HG03378 (cell line): ENCODE results near the gene RNF112.

ENCODE experiments used
- ATAC-seq: cut with Tn5 transposase; IDR thresholded peaks from one replicate; pipeline ENCODE4 v1.9.1; 2021; ENCODE audit warnings: mild to moderate bottlenecking, moderate library complexity; ENCODE audit not compliant: unreplicated experiment

Gene RNF112

GRCh38 chr17:19387921-19388521, 23.0 kb upstream of the RNF112 start:
- ATAC-seq: no peak

- ATAC-seq: no peak
These were observed 21.9 kb upstream of the RNF112 start for GRCh38 chr17:19388791-19389785.

GRCh38 chr17:19390951-19391350, 20.1 kb upstream of the RNF112 start:
- ATAC-seq: no peak

GRCh38 chr17:19391432-19391831, 19.6 kb upstream of the RNF112 start:
- no peak for ATAC-seq

- no peak for ATAC-seq
These were observed 18.7 kb upstream of the RNF112 start for GRCh38 chr17:19392303-19392702.

GRCh38 chr17:19397556-19398041, 13.4 kb upstream of the RNF112 start:
- ATAC-seq: no peak

GRCh38 chr17:19398301-19399181, 12.5 kb upstream of the RNF112 start:
- ATAC-seq: no peak

- no peak for ATAC-seq
These were observed 11.1 kb upstream of the RNF112 start for GRCh38 chr17:19399750-19400450.

- no peak for ATAC-seq
These were observed 9.6 kb upstream of the RNF112 start for GRCh38 chr17:19401321-19402010.

GRCh38 chr17:19402171-19402570, 8.9 kb upstream of the RNF112 start:
- ATAC-seq: no peak

GRCh38 chr17:19403021-19403420, 8.0 kb upstream of the RNF112 start:
- ATAC-seq: no peak

GRCh38 chr17:19404264-19404663, 6.8 kb upstream of the RNF112 start:
- no peak for ATAC-seq

GRCh38 chr17:19405114-19405513, 5.9 kb upstream of the RNF112 start:
- no peak for ATAC-seq

- no peak for ATAC-seq
These were observed 3.3 kb upstream of the RNF112 start for GRCh38 chr17:19407601-19408345.

GRCh38 chr17:19408346-19408710, 2.7 kb upstream of the RNF112 start:
- ATAC-seq: no peak

GRCh38 chr17:19409066-19409465, 2.0 kb upstream of the RNF112 start:
- ATAC-seq: no peak

GRCh38 chr17:19409509-19409908, 1.5 kb upstream of the RNF112 start:
- no peak for ATAC-seq

- no peak for ATAC-seq
These were observed 941 bp upstream of the RNF112 start for GRCh38 chr17:19410091-19410490.

GRCh38 chr17:19411631-19412030, 599 bp downstream of the RNF112 start:
- no peak for ATAC-seq
